Hippocampal formation (tissue), 2 donors: ENCODE measurements around the gene PLPP3.

Experiments used
- DNase-seq, 2 donors: peaks; one replicate each; lab custom pipeline; 2025; lab: John Stamatoyannopoulos, UW

The PLPP3 gene

GRCh38 chr1:56576880-56577405 lies 2.4 kb downstream of the PLPP3 start:
- peak in 1 of 2 donors; percentile 50 for DNase-seq

- DNase-seq: no peak
These were observed 3.5 kb downstream of the PLPP3 start for GRCh38 chr1:56575865-56576264.

GRCh38 chr1:56574794-56575193 lies 4.6 kb downstream of the PLPP3 start:
- no peak for DNase-seq

GRCh38 chr1:56573311-56573710 lies 6.1 kb downstream of the PLPP3 start:
- no peak for DNase-seq

GRCh38 chr1:56572334-56573050 lies 6.9 kb downstream of the PLPP3 start:
- no peak for DNase-seq

- DNase-seq: no peak
These were observed 7.9 kb downstream of the PLPP3 start for GRCh38 chr1:56571448-56571847.

GRCh38 chr1:56570924-56571372 lies 8.4 kb downstream of the PLPP3 start:
- DNase-seq: no peak

GRCh38 chr1:56569661-56570060 lies 9.7 kb downstream of the PLPP3 start:
- DNase-seq: no peak

GRCh38 chr1:56566994-56567393 lies 12.4 kb downstream of the PLPP3 start:
- DNase-seq: no peak

- no peak for DNase-seq
These were observed 13.2 kb downstream of the PLPP3 start for GRCh38 chr1:56566061-56566744.

GRCh38 chr1:56564615-56565014 lies 14.7 kb downstream of the PLPP3 start:
- DNase-seq: no peak

- no peak for DNase-seq
These were observed 15.8 kb downstream of the PLPP3 start for GRCh38 chr1:56563568-56563967.

- peak in 1 of 2 donors; percentile 36 for DNase-seq
These were observed 16.4 kb downstream of the PLPP3 start for GRCh38 chr1:56562891-56563452.

GRCh38 chr1:56561227-56562019 lies 17.9 kb downstream of the PLPP3 start:
- DNase-seq: no peak

GRCh38 chr1:56557746-56558145 lies 21.6 kb downstream of the PLPP3 start:
- DNase-seq: peak; percentile 62 to 79

- no peak for DNase-seq
These were observed 23.9 kb downstream of the PLPP3 start for GRCh38 chr1:56555448-56555847.

- DNase-seq: no peak
These were observed 26.3 kb downstream of the PLPP3 start for GRCh38 chr1:56553046-56553445.

- no peak for DNase-seq
These were observed 27.0 kb downstream of the PLPP3 start for GRCh38 chr1:56552349-56552748.

- peak; percentile 24 to 76 for DNase-seq
These were observed 27.7 kb downstream of the PLPP3 start for GRCh38 chr1:56551691-56552090.

- no peak for DNase-seq
These were observed 28.5 kb downstream of the PLPP3 start for GRCh38 chr1:56550859-56551188.

- peak in 1 of 2 donors; percentile 73 for DNase-seq
These were observed 29.1 kb downstream of the PLPP3 start for GRCh38 chr1:56550138-56550858.
